GM18861 (cell line): ENCODE measurements around the gene YWHAH.
"Not testable (repeated sequence)": the region's sequence is repeated elsewhere in the genome, so short reads cannot be mapped to it uniquely, and the experiment has no call there.

Source experiments
- ATAC-seq: cut with Tn5 transposase; IDR thresholded peaks from one replicate; pipeline ENCODE4 v1.9.1; 2021; ENCODE audit not compliant: unreplicated experiment

The YWHAH gene

DNA sequence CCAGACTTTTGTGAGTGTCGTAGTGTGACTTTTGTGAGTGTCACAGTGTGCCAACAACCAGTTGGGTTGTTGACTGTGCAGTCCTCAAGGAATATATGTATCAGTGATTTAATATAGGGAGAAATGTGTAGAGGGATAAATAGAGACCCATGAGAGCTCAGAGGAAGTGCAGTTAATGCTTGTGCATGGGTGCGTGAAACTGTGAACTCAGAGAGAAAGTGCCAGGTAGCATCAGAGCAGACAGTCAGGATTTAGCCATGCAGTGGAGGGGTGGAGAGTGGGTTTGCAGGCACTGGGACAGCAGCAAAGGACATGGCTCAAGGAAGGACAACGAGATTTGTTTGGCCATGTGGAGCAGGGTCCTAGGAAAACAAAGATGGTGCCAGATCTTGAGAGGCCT is 33.6 kb downstream of the YWHAH start:
- no peak for ATAC-seq

GRCh38 chr22:31980628-31981027 is 36.3 kb downstream of the YWHAH start:
- ATAC-seq = no peak

GRCh38 chr22:31981976-31982375 is 37.6 kb downstream of the YWHAH start:
- not testable (repeated sequence) for ATAC-seq

DNA sequence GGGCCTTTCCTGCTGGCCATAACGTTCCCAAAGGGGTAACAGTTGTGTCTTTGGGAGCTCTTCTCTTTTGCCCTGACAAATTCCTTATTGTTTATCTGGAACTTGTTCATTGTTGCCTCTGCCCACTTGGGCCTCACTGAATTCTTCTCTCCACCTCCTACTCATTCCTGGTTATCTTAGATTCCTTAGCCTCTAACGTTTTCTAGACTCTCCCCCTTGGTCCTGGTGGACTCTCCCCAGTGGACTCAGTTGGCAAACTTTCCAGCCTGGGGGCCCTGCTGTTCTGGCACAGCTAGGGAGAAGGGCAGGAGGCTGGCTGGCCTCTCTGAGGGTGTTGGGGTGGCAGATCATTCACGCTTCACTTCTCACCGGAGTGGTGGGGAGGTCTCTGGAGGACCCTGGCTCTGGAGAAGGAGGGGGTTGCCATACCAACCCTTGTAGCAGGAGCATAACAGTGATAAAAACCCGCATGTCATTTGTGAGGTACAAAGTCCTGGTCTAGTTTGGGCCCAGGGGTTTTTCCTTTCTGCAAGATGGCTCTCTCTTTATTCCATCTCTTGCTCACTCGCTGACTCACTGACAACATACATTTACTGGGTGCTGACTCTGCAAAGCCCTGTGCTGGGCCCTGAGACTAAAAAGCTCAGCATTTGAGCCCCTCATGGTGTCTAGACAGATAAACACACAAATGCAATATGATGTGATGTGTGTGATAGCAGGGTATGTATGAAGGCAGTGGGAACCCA is 39.7 kb downstream of the YWHAH start:
- ATAC-seq = no peak

DNA sequence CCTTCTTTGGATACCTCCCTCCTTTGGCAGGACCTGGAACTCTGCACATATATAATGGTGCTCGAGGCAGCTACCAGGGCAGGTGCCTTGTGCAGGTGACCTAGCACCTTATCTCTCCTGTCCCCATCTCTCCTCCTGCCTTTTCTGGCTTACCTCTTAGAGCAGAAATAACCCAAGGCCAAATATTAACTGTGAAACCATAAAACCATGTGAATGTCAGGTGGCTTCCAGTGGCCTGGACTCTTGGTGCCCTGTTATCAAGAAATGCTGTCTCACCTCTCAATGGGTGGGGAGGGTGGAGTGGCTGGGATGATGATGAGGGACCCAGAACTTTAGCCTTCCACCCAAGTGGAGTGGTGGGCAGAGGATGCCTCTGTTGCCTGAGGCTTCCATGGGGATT is 42.9 kb downstream of the YWHAH start:
- ATAC-seq = no peak

DNA sequence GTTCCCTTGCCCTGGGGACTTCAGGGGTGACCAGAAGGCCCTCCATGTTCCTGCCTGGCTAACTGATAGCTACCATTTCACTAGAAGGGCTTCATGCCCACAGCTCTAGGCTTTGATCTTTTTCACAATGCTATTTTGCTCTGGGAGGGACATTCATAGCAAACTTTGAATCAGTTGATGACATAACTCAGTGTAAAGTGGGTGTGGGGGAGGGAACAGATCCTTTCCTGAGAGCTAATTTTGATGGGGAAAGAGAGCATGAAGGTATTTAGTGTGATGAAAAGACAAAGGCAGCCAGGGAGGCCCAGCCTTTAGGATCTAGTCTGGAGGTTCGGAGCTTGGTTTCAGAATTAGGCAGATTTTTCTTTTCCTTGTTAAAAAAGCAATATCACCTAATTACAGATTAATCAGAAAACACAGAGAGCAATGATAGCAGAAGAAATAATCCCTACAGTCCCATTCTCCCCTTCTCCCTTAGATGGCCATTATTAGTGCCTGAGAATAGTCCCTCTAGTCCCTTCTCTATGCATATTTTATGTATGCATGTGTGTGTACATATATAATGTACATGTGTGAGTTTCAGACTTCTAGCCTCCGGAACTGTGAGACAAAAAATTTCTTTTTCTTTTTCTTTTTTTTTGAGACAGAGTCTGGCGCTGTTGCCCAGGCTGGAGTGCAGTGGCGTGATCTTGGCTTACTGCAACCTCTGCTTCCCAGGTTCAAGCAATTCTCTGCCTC is 46.9 kb downstream of the YWHAH start:
- ATAC-seq = no peak

- ATAC-seq = no peak
These were observed 50.7 kb downstream of the YWHAH start for GRCh38 chr22:31995046-31995445.

DNA sequence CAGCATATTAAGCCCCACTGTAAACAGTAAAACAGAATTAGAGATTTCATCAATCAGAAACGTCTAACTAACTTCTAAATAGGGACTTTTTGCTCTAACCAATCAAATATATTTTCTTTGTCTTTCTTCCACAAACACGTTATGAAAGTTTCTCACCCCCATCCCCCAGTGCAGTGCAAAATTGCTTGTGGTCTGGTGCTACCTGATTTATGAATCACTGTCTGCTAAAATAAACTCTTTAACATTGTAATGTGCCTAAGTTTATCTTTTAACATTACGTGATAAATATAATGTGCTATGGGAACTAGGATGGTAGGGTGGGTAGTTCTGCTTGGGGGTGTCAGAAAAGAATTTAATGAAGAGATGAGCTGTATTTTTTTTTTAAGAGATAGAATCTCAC is 51.5 kb downstream of the YWHAH start:
- ATAC-seq = no peak

DNA sequence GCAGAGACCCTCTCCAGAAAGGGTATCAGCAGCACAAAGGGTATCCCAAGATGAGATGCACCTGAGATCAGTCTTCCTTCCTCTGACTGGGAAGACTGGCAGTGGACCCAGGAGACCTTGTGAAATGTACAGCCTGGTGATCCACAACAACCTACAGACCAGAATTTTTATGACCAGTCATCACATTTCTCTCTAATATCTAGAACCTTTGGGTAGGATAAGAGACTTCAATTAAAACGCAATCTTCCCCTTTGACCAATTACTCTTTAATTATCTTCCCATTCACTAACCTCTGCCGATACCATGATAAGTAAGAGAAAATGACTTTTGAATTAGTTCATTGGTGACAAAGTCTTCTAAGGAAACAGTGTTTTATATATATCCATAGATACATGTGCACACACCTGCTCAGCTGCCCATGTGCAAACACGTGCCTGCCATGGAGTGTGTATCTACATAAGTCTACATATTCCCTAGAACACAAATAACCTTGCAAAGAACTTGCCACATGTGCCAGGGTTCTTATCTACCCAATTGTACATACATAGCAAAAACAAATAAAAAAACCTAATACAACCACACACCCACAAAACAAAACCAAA is 54.5 kb downstream of the YWHAH start:
- no peak for ATAC-seq

DNA sequence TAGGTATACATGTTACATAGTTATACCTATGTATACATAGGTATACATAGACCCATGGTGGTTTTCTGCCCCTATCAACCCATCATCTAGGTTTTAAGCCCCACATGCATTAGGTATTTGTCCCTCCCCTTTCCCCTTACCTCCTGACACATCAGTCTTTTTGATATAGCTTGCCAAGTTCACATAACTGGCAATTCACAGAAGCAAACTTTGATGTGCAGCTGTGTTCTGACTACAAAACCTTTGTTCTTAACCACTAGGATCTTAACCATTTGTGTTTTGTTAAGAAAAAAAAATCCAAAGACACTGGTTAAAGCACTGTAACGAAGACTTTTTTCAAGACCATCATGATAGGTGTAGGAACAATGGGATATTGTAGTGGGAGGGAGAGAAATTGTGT is 55.8 kb downstream of the YWHAH start:
- no peak for ATAC-seq

GRCh38 chr22:32005453-32005852 is 61.1 kb downstream of the YWHAH start:
- ATAC-seq = no peak
